ENCODE measurements around the gene GGA2. TPM values are rescaled to one million over a fixed set of nuclear protein-coding genes. Genes with fewer than 3 reads are reported as not detected.

Gene GGA2
- total and polyA plus RNA-seq, 8 donors = 42.4 to 93.3 (median 67.0) TPM

DNA sequence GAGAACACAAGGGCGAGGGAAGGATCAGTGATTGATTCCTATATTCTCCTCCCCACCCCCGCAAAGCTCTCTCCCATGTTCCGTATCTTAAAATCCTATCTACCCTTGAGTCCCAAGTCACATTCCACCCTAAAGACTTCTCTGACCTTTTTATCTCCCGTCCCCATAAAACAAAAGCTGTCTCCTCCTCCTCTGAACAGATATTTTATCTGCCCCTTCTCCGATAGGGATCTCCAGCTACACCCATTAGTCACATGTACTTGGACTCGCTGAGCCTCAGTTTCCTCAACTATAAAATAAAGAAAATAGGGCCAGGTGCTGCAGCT lies 12.8 kb downstream of the GGA2 start:
- DNase-seq (no peak), FAIRE-seq (no peak), ATAC-seq (no peak)
- Histone ChIP-seq H3K27me3 (no peaks in the 10 kb centered on the region), H3K36me3 (peaks cover 3 to 32% (median 31%) of the 10 kb centered on the region in 3 donors), H3K4me1 (peaks cover 32 to 59% (median 37%) of the 10 kb centered on the region in 3 donors), H3K9me3 (no peaks in the 10 kb centered on the region), H3K4me3 (no peak overlapping the region), H3K27ac (peak overlapping the region; percentile 17 to 73 (median 52))
- WGBS, 2 donors = 53 to 56% methylated on average over 6 of the region's 6 CpGs
- intact Hi-C loops (cut with DNase I) = no loop called here
- TF ChIP-seq, protein P1, sequence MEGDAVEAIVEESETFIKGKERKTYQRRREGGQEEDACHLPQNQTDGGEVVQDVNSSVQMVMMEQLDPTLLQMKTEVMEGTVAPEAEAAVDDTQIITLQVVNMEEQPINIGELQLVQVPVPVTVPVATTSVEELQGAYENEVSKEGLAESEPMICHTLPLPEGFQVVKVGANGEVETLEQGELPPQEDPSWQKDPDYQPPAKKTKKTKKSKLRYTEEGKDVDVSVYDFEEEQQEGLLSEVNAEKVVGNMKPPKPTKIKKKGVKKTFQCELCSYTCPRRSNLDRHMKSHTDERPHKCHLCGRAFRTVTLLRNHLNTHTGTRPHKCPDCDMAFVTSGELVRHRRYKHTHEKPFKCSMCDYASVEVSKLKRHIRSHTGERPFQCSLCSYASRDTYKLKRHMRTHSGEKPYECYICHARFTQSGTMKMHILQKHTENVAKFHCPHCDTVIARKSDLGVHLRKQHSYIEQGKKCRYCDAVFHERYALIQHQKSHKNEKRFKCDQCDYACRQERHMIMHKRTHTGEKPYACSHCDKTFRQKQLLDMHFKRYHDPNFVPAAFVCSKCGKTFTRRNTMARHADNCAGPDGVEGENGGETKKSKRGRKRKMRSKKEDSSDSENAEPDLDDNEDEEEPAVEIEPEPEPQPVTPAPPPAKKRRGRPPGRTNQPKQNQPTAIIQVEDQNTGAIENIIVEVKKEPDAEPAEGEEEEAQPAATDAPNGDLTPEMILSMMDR (IDR thresholded peaks at IDR 0.05) = no peak

DNA sequence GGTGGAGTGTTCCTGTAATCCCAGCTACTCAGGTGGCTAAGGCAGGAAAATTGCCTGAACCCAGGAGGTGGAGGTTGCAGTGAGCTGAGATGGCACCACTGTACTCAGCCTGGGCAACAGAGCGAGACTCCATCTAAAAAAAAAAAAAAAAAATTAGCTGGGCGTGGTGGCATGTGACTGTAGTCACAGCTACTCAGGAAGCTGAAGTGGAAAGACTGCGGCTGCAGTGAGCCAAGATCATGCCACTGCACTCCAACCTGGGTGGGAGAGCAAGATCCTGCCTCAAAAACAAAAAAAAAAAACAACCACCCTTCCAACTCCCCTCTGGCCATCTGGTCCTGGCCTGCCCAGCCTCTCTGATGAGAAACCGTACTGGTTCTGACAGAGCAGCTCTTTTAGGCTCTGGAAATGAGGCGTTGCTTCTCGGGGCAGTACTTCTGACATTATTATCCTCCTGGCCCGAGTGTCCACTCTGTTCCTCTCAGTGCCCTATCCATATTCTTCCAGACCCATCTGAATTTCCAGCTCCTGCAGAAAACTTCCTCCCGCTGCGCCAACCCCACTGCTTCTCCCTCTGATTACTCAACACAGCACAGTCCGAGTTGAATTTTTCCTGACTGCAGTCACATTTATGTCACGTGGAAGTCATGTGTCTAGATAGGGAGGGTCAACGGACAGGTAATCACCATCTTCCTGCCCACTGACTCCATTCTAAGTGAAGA lies 13.3 kb downstream of the GGA2 start:
- WGBS, 2 donors = 10 to 16% methylated on average over 12 of the region's 12 CpGs
- H3K27me3 ChIP-seq = no peaks in the 10 kb centered on the region
- no peak for FAIRE-seq
- peaks cover 4 to 38% (median 37%) of the 10 kb centered on the region in 3 donors for H3K36me3 ChIP-seq
- no peak overlapping the region for H3K4me3 ChIP-seq
- DNase-seq = peak in 3 of 6 donors; percentile 43 to 52 (median 51)
- peak overlapping the region; percentile 17 to 73 (median 52) for H3K27ac ChIP-seq
- H3K4me1 ChIP-seq = peaks cover 27 to 53% (median 32%) of the 10 kb centered on the region in 3 donors
- no peaks in the 10 kb centered on the region for H3K9me3 ChIP-seq
- peak; percentile 49 to 75 (median 60) for ATAC-seq
- intact Hi-C loops (cut with DNase I) = no loop called here
- TF ChIP-seq, protein P1 (IDR thresholded peaks at IDR 0.05) = no peak

DNA sequence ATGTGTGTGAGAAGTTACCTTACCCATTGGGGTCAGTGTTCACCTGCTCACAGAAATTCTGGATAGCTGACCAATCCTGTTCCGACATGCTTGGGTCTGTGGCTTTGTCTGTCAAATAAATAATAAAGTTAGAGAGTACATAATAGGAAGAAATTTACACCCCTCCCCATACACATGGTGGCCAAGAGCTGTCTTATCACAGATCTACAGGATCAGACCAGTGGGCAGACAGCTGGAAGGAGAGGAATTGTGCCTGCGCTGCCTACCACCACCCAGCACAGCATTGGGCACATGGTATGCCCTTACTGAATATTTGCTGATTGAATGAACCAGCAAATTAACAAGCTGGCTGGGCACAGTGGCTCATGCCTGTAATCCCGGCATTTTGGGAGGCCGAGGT lies 14.6 kb downstream of the GGA2 start:
- ATAC-seq (no peak), FAIRE-seq (no peak), DNase-seq (no peak)
- intact Hi-C loops (cut with DNase I) = no loop called here
- H3K27ac ChIP-seq = peak overlapping the region in 1 of 4 donors; percentile 73
- H3K4me3 ChIP-seq = no peak overlapping the region
- no peaks in the 10 kb centered on the region for H3K27me3 ChIP-seq
- peaks cover 4 to 50% (median 50%) of the 10 kb centered on the region in 3 donors for H3K36me3 ChIP-seq
- H3K9me3 ChIP-seq = no peaks in the 10 kb centered on the region
- 90 to 91% methylated on average over 4 of the region's 4 CpGs for WGBS, 2 donors
- H3K4me1 ChIP-seq = peaks cover 19 to 42% (median 25%) of the 10 kb centered on the region in 3 donors
- TF ChIP-seq, protein P1 (IDR thresholded peaks at IDR 0.05) = no peak

DNA sequence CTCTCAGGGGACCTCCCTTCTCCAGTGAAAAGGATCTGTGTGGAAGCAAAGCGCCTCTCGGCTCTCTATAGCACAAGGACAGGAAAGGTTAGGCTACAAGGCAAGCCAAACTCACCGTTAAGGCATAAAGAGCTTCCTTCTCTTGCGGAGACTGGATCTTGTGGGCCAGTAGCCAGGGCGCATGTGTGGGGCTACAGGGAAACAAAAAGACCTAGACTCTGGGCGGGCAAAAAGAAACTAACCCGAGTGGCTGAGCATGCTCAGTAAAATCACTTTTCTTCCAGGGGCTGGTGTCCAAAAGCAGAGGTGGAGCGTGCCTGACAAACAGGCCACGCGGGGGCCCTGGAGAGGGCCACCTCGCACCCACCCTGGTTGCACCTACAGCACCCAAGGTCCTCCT lies 16.1 kb downstream of the GGA2 start:
- 88 to 93% methylated on average over 11 of the region's 11 CpGs for WGBS, 2 donors
- intact Hi-C loops (cut with DNase I) = no loop called here
- H3K27ac ChIP-seq = no peak overlapping the region
- TF ChIP-seq, protein P1 (IDR thresholded peaks at IDR 0.05) = no peak
- DNase-seq = no peak
- peaks cover 4 to 65% (median 63%) of the 10 kb centered on the region in 3 donors for H3K36me3 ChIP-seq
- H3K4me1 ChIP-seq = peaks cover 6 to 30% (median 14%) of the 10 kb centered on the region in 3 donors
- no peak for FAIRE-seq
- H3K4me3 ChIP-seq = no peak overlapping the region
- no peaks in the 10 kb centered on the region for H3K9me3 ChIP-seq
- no peak for ATAC-seq
- no peaks in the 10 kb centered on the region for H3K27me3 ChIP-seq

Measured in pancreas (tissue), 10 donors.